MM.1S (cell line): Measurements from ENCODE around the gene NUS1.
"Not testable (repeated sequence)": the region's sequence is repeated elsewhere in the genome, so short reads cannot be mapped to it uniquely, and the experiment has no call there.

Experiments used
- DNase-seq: peaks from one replicate; pipeline ENCODE4 v3.0.0-alpha.2; 2015
- H2AFZ ChIP-seq: fragments of 300-600 bp; sonication (generic); 2 replicates; pipeline ENCODE4 v1.6.0; 2016; ENCODE audit warnings: antibody characterized with exemption, low read length
- H3F3A ChIP-seq: fragments of 300-600 bp; sonication (generic); 2 replicates; pipeline ENCODE4 v1.6.1; 2016; ENCODE audit warnings: mild to moderate bottlenecking, antibody characterized with exemption, low read length, moderate library complexity, mixed read lengths; ENCODE audit not compliant: insufficient read depth
- H3K27ac ChIP-seq: fragments of 300-600 bp; sonication (generic); 2 replicates; pipeline ENCODE4 v1.5.1; 2016; ENCODE audit warnings: mild to moderate bottlenecking, low read length
- H3K27me3 ChIP-seq: fragments of 300-600 bp; sonication (generic); replicated peaks from 2 replicates; pipeline ENCODE4 v1.6.0; 2016; ENCODE audit warnings: low read length; ENCODE audit not compliant: insufficient read depth
- H3K36me3 ChIP-seq: fragments of 300-600 bp; sonication (generic); replicated peaks from 2 replicates; pipeline ENCODE4 v1.6.1; 2016; ENCODE audit warnings: mild to moderate bottlenecking, low read length, mixed read lengths; ENCODE audit not compliant: insufficient read depth
- H3K4me1 ChIP-seq: fragments of 300-600 bp; sonication (generic); 2 replicates; pipeline ENCODE4 v1.6.1; 2016; ENCODE audit warnings: low read length, mixed read lengths
- H3K4me2 ChIP-seq: fragments of 300-600 bp; sonication (generic); 2 replicates; pipeline ENCODE4 v1.6.0; 2016; ENCODE audit warnings: low read depth, low read length
- H3K4me3 ChIP-seq: fragments of 300-600 bp; sonication (generic); 2 replicates; pipeline ENCODE4 v1.5.1; 2016; ENCODE audit warnings: low read length, mixed read lengths
- H3K79me2 ChIP-seq: fragments of 300-600 bp; sonication (generic); 2 replicates; pipeline ENCODE4 v1.6.1; 2016; ENCODE audit warnings: mixed run types, low read length, mixed read lengths
- H3K9ac ChIP-seq: fragments of 300-600 bp; sonication (generic); 2 replicates; pipeline ENCODE4 v1.6.1; 2016; ENCODE audit warnings: low read length, mixed read lengths
- H3K9me2 ChIP-seq: fragments of 300-600 bp; sonication (generic); replicated peaks from 2 replicates; pipeline ENCODE4 v1.6.1; 2016; ENCODE audit warnings: mild to moderate bottlenecking, low read length, mixed read lengths; ENCODE audit not compliant: insufficient read depth
- H3K9me3 ChIP-seq: fragments of 300-600 bp; sonication (generic); replicated peaks from 2 replicates; pipeline ENCODE4 v1.6.1; 2016; ENCODE audit warnings: mild to moderate bottlenecking, low read length, mixed read lengths; ENCODE audit not compliant: insufficient read depth
- H4K20me1 ChIP-seq: fragments of 300-600 bp; sonication (generic); 2 replicates; pipeline ENCODE4 v1.6.1; 2016; ENCODE audit warnings: mild to moderate bottlenecking, low read length, moderate library complexity, mixed read lengths; ENCODE audit not compliant: insufficient read depth
- EZH2 ChIP-seq: fragments of 300-600 bp; sonication (generic); optimal IDR thresholded peaks from 2 replicates; pipeline ENCODE3; 2017; ENCODE audit warnings: low read depth, mild to moderate bottlenecking, antibody characterized with exemption, low read length, mixed read lengths
- EZH2phosphoT487 ChIP-seq: fragments of 300-600 bp; sonication (generic); IDR thresholded peaks from 2 replicates; pipeline ENCODE4 v1.6.1; 2018; ENCODE audit warnings: antibody characterized with exemption, low read length
- TF ChIP-seq, protein P1 (sequence below): fragments of 300-600 bp; sonication (generic); IDR thresholded peaks from 2 replicates; pipeline ENCODE4 v1.5.1; 2016; ENCODE audit warnings: antibody characterized with exemption, low read length, mixed read lengths

The NUS1 gene

DNA sequence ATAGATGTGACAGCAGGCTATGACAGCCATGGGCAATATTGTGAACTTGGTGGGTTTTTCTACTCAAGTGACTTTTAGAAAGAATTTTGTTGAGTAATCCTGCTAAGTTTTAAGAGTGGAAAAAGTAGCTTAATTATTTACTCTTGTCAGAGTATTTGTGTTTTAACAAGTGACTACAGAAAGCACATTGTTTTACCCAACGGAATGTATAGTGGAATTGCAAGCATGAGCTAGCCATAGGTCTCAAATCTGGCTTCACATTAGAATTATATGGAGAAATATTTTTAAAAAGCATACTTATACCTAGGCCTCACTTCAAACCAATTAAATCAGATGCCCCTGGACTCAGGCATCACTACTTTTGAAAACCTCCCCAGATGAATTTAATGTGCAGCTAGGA, 37.5 kb upstream of the NUS1 start:
- no peak overlapping the region for H3K4me3 ChIP-seq
- no peaks in the 10 kb centered on the region for H3F3A ChIP-seq
- H2AFZ ChIP-seq, result no peak overlapping the region
- H3K36me3 ChIP-seq, result no peaks in the 10 kb centered on the region
- H3K9me2 ChIP-seq, result no peaks in the 10 kb centered on the region
- no peak overlapping the region for H3K9ac ChIP-seq
- no peak overlapping the region for H3K4me2 ChIP-seq
- H3K27ac ChIP-seq, result no peak overlapping the region
- H3K79me2 ChIP-seq, result no peaks in the 10 kb centered on the region
- H4K20me1 ChIP-seq, result no peaks in the 10 kb centered on the region
- no peaks in the 10 kb centered on the region for H3K9me3 ChIP-seq
- TF ChIP-seq EZH2 (no peak), EZH2phosphoT487 (no peak)
- TF ChIP-seq, protein P1, sequence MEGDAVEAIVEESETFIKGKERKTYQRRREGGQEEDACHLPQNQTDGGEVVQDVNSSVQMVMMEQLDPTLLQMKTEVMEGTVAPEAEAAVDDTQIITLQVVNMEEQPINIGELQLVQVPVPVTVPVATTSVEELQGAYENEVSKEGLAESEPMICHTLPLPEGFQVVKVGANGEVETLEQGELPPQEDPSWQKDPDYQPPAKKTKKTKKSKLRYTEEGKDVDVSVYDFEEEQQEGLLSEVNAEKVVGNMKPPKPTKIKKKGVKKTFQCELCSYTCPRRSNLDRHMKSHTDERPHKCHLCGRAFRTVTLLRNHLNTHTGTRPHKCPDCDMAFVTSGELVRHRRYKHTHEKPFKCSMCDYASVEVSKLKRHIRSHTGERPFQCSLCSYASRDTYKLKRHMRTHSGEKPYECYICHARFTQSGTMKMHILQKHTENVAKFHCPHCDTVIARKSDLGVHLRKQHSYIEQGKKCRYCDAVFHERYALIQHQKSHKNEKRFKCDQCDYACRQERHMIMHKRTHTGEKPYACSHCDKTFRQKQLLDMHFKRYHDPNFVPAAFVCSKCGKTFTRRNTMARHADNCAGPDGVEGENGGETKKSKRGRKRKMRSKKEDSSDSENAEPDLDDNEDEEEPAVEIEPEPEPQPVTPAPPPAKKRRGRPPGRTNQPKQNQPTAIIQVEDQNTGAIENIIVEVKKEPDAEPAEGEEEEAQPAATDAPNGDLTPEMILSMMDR, result no peak
- H3K27me3 ChIP-seq, result no peaks in the 10 kb centered on the region
- no peaks in the 10 kb centered on the region for H3K4me1 ChIP-seq
- DNase-seq, result no peak

DNA sequence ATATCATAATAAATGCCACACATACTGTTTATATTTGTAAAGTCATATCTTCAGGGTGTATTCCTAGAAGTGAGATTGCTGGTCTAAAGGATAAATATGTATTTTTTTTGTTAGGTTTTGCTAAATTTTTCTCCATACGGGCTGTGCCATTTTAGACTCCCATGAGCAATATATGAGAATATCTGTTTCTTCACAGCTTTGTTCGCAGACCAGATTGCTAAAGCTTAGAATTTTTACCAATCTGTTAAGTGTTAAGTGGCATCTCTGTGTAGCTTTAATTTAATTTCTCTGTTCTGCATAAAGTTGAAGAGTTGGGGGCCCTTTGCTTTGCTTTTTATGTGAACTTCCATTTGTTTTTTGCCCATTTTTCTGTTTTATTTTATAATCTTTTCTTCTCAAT, 32.3 kb upstream of the NUS1 start:
- H3K4me3 ChIP-seq, result no peak overlapping the region
- H3K9me2 ChIP-seq, result no peaks in the 10 kb centered on the region
- H3K27ac ChIP-seq, result no peak overlapping the region
- no peaks in the 10 kb centered on the region for H3F3A ChIP-seq
- no peaks in the 10 kb centered on the region for H3K27me3 ChIP-seq
- H3K9me3 ChIP-seq, result no peaks in the 10 kb centered on the region
- H3K9ac ChIP-seq, result no peak overlapping the region
- H4K20me1 ChIP-seq, result no peaks in the 10 kb centered on the region
- TF ChIP-seq, protein P1, result no peak
- H2AFZ ChIP-seq, result no peak overlapping the region
- H3K4me1 ChIP-seq, result no peaks in the 10 kb centered on the region
- no peaks in the 10 kb centered on the region for H3K36me3 ChIP-seq
- no peaks in the 10 kb centered on the region for H3K79me2 ChIP-seq
- no peak overlapping the region for H3K4me2 ChIP-seq
- DNase-seq, result no peak

DNA sequence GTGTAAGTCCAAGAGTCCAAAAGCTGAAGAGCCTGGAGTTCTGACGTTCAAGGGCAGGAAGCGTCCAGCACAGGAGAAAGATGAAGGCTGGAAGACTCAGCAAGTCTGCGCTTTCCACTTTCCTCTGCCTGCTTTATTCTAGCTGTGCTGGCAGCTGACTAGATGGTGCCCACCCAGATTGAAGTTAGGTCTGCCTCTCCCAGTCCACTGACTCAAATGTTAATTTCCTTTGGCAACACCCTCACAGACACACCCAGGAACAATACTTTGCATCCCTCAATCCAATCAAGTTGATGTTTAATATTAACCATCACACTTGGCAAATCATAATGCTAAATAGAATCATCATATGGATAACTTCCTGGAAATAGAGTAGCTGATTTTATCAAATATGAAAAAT, 23.3 kb upstream of the NUS1 start:
- not testable (repeated sequence) for H3K9me2 ChIP-seq, H3K4me3 ChIP-seq, H3K27me3 ChIP-seq, H3F3A ChIP-seq, H3K9me3 ChIP-seq, H2AFZ ChIP-seq, H3K36me3 ChIP-seq, H3K79me2 ChIP-seq, H3K9ac ChIP-seq, H3K27ac ChIP-seq, H3K4me2 ChIP-seq, H4K20me1 ChIP-seq, H3K4me1 ChIP-seq, DNase-seq

DNA sequence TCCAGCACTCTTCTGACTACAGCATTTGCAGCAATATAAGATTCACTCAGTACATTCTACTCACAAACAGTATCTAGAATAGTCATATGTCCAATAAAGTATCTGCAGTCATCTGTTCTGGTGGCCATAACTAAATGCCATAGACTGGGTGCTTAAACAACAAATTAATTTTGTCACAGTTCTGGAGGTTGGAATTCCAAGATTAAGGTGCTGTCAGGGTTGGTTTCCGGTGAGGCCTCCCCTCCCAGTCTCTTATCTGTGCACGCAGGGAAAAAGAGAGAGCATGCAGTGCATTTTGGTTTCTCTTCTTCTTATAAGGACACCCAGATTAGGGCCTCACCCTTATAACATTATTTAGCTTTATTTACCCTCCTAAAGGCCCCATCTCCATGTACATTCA, 21.3 kb upstream of the NUS1 start:
- no peak overlapping the region for H3K4me2 ChIP-seq
- no peaks in the 10 kb centered on the region for H3F3A ChIP-seq
- TF ChIP-seq, protein P1, result no peak
- TF ChIP-seq EZH2 (no peak), EZH2phosphoT487 (no peak)
- H4K20me1 ChIP-seq, result no peaks in the 10 kb centered on the region
- no peaks in the 10 kb centered on the region for H3K4me1 ChIP-seq
- H2AFZ ChIP-seq, result no peak overlapping the region
- H3K4me3 ChIP-seq, result no peak overlapping the region
- H3K9ac ChIP-seq, result no peak overlapping the region
- H3K27ac ChIP-seq, result no peak overlapping the region
- no peaks in the 10 kb centered on the region for H3K9me2 ChIP-seq
- H3K9me3 ChIP-seq, result no peaks in the 10 kb centered on the region
- no peak for DNase-seq
- no peaks in the 10 kb centered on the region for H3K79me2 ChIP-seq
- no peaks in the 10 kb centered on the region for H3K36me3 ChIP-seq
- no peaks in the 10 kb centered on the region for H3K27me3 ChIP-seq
